Measurements from ENCODE around the gene SERINC2. TPM values are rescaled to one million over a fixed set of nuclear protein-coding genes. Genes with fewer than 3 reads are reported as not detected.
A peak's percentile ranks its signal among the peaks of the same experiment; 100 is the strongest.

The SERINC2 gene
- total and polyA plus RNA-seq, 4 donors: 0.89 to 8.9 (median 5.5) TPM

- Histone ChIP-seq H3K27me3 (ENCODE audit: control insufficient read depth, insufficient read depth, low read length) (no peaks in the 10 kb centered on the region), H3K4me1 (ENCODE audit: control insufficient read depth, insufficient read depth, low read length) (no peaks in the 10 kb centered on the region), H3K36me3 (ENCODE audit: control insufficient read depth, insufficient read depth, low read length) (no peaks in the 10 kb centered on the region), H3K9me3 (ENCODE audit: control insufficient read depth, insufficient read depth, low read length) (no peaks in the 10 kb centered on the region), H3K4me3 (ENCODE audit: low read depth, low read length) (no peak overlapping the region), H3K27ac (ENCODE audit: low read depth, low read length) (no peak overlapping the region)
- WGBS (ENCODE audit: insufficient coverage): 50% methylated on average over 8 of the region's 9 CpGs
- DNase-seq (ENCODE audit: low read depth in 4 of 6, low spot score in 6 of 6): no peak
These were observed 8.5 kb downstream of the SERINC2 start for GRCh38 chr1:31421371-31422040.

- Histone ChIP-seq H3K4me1 (ENCODE audit: control insufficient read depth, insufficient read depth, low read length) (no peaks in the 10 kb centered on the region), H3K4me3 (ENCODE audit: low read depth, low read length) (no peak overlapping the region), H3K9me3 (ENCODE audit: control insufficient read depth, insufficient read depth, low read length) (no peaks in the 10 kb centered on the region), H3K36me3 (ENCODE audit: control insufficient read depth, insufficient read depth, low read length) (peaks cover 2% of the 10 kb centered on the region), H3K27me3 (ENCODE audit: control insufficient read depth, insufficient read depth, low read length) (no peaks in the 10 kb centered on the region), H3K27ac (ENCODE audit: low read depth, low read length) (no peak overlapping the region)
- DNase-seq (ENCODE audit: low read depth in 4 of 6, low spot score in 6 of 6): peak in 3 of 6 donors; percentile 59 to 90 (median 87)
- WGBS (ENCODE audit: insufficient coverage): 15% methylated on average over 6 of the region's 15 CpGs
These were observed 9.7 kb downstream of the SERINC2 start for GRCh38 chr1:31422505-31423319.

- WGBS (ENCODE audit: insufficient coverage): 77% methylated on average over 20 of the region's 23 CpGs
- no peak overlapping the region for H3K27ac ChIP-seq (ENCODE audit: low read depth, low read length)
- no peak for DNase-seq (ENCODE audit: low read depth in 4 of 6, low spot score in 6 of 6)
- H3K27me3 ChIP-seq (ENCODE audit: control insufficient read depth, insufficient read depth, low read length): no peaks in the 10 kb centered on the region
- no peaks in the 10 kb centered on the region for H3K4me1 ChIP-seq (ENCODE audit: control insufficient read depth, insufficient read depth, low read length)
- no peaks in the 10 kb centered on the region for H3K9me3 ChIP-seq (ENCODE audit: control insufficient read depth, insufficient read depth, low read length)
- peaks cover 2% of the 10 kb centered on the region for H3K36me3 ChIP-seq (ENCODE audit: control insufficient read depth, insufficient read depth, low read length)
- no peak overlapping the region for H3K4me3 ChIP-seq (ENCODE audit: low read depth, low read length)
These were observed 10.5 kb downstream of the SERINC2 start for GRCh38 chr1:31423418-31423947.

DNA sequence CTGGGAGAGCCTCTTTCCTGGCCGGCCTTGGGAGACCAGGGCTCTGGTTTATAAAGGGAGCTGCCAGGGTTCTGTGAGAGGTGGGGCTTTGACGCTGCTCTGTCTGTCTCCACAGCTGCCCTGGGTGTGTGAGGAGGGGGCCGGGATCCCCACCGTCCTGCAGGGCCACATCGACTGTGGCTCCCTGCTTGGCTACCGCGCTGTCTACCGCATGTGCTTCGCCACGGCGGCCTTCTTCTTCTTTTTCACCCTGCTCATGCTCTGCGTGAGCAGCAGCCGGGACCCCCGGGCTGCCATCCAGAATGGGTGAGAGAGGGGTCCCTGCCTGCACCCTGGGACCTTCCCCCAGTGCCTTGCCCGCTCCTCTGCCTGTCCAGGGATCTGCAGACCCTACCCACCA lies 11.6 kb downstream of the SERINC2 start:
- Histone ChIP-seq H3K9me3 (ENCODE audit: control insufficient read depth, insufficient read depth, low read length) (no peaks in the 10 kb centered on the region), H3K36me3 (ENCODE audit: control insufficient read depth, insufficient read depth, low read length) (peaks cover 7% of the 10 kb centered on the region), H3K4me3 (ENCODE audit: low read depth, low read length) (no peak overlapping the region), H3K27me3 (ENCODE audit: control insufficient read depth, insufficient read depth, low read length) (no peaks in the 10 kb centered on the region), H3K4me1 (ENCODE audit: control insufficient read depth, insufficient read depth, low read length) (no peaks in the 10 kb centered on the region), H3K27ac (ENCODE audit: low read depth, low read length) (no peak overlapping the region)
- WGBS (ENCODE audit: insufficient coverage): 73% methylated on average over 2 of the region's 15 CpGs
- no peak for DNase-seq (ENCODE audit: low read depth in 4 of 6, low spot score in 6 of 6)

DNA sequence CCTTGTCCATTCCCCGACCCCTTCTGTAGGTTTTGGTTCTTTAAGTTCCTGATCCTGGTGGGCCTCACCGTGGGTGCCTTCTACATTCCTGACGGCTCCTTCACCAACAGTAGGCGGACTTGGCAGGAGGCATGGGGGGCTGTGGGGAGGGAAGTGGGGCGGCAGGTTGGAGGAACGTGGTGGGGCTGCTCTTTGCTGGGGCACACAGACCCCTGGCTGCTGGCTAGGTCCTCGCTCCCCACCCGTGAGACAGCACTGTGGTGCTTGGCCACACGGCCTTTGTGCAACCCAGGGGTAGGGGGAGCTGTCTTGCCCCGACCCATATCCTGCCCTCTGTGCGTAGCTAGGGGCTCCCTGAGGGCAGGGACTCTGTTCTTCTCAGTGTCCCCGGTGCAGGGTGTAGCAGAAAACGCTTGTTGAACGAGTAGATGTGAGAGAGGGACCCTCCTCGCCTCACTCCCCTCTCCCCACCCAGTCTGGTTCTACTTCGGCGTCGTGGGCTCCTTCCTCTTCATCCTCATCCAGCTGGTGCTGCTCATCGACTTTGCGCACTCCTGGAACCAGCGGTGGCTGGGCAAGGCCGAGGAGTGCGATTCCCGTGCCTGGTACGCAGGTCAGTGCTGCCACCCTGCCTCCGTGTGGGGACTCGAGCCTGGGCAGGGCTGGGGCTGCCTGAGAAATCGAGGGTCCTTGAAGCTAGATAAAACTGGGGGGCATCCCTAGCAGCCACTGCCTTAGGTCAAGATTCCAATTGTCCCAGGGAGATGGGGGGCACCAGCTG lies 12.5 kb downstream of the SERINC2 start:
- Histone ChIP-seq H3K4me1 (ENCODE audit: control insufficient read depth, insufficient read depth, low read length) (no peaks in the 10 kb centered on the region), H3K36me3 (ENCODE audit: control insufficient read depth, insufficient read depth, low read length) (peaks cover 7% of the 10 kb centered on the region), H3K27ac (ENCODE audit: low read depth, low read length) (no peak overlapping the region), H3K4me3 (ENCODE audit: low read depth, low read length) (no peak overlapping the region), H3K27me3 (ENCODE audit: control insufficient read depth, insufficient read depth, low read length) (no peaks in the 10 kb centered on the region), H3K9me3 (ENCODE audit: control insufficient read depth, insufficient read depth, low read length) (no peaks in the 10 kb centered on the region)
- DNase-seq (ENCODE audit: low read depth in 4 of 6, low spot score in 6 of 6): no peak
- WGBS (ENCODE audit: insufficient coverage): 87% methylated on average over 18 of the region's 28 CpGs

DNA sequence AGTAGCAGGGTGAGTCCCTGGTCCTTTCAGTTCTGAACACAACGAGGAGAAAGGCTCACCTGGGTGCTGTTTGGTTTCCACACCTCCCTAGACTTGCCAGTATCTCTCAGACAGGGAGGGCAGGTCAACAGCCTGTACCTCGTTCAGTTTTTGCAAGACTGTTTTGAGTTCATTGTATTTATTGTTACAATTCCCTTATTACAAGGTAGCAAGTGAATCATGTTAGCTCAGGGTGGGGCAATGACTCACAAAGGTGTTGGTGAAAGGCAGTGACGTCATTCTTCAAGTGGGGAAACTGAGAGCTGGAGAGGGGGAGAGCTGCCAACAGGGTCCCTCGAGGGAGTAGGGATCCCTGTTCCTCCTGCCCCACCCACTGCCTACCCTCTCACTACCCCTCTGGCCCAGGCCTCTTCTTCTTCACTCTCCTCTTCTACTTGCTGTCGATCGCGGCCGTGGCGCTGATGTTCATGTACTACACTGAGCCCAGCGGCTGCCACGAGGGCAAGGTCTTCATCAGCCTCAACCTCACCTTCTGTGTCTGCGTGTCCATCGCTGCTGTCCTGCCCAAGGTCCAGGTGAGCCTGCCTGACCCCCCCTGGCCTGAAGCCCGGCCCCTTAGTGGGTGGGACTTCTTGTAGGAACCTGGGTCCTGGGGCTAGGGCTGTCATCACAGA lies 13.4 kb downstream of the SERINC2 start:
- Histone ChIP-seq H3K27ac (ENCODE audit: low read depth, low read length) (no peak overlapping the region), H3K9me3 (ENCODE audit: control insufficient read depth, insufficient read depth, low read length) (no peaks in the 10 kb centered on the region), H3K4me1 (ENCODE audit: control insufficient read depth, insufficient read depth, low read length) (no peaks in the 10 kb centered on the region), H3K36me3 (ENCODE audit: control insufficient read depth, insufficient read depth, low read length) (peaks cover 7% of the 10 kb centered on the region), H3K27me3 (ENCODE audit: control insufficient read depth, insufficient read depth, low read length) (no peaks in the 10 kb centered on the region), H3K4me3 (ENCODE audit: low read depth, low read length) (no peak overlapping the region)
- WGBS (ENCODE audit: insufficient coverage): 86% methylated on average over 11 of the region's 14 CpGs
- DNase-seq (ENCODE audit: low read depth in 4 of 6, low spot score in 6 of 6): no peak

DNA sequence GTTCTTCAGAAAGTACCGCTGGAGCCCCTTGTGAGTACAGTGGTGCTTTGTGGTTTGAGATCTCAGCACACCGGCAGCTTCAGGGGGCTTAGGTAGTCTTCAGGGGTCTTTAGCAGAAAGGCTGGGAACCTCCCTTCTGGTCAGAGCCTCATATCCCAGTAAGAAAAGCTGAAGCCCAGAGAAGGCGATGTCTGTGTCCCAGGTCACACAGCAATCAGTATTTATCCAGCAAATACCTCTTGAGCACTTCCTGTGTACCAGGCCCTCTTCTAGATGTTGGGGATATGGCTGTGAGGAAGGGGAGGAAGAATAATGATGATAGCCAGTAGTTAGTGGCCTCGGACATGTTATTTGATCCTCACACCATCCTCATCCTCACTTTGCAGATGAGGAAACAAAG lies 14.3 kb downstream of the SERINC2 start:
- no peak for DNase-seq (ENCODE audit: low read depth in 4 of 6, low spot score in 6 of 6)
- Histone ChIP-seq H3K27me3 (ENCODE audit: control insufficient read depth, insufficient read depth, low read length) (no peaks in the 10 kb centered on the region), H3K27ac (ENCODE audit: low read depth, low read length) (no peak overlapping the region), H3K4me3 (ENCODE audit: low read depth, low read length) (no peak overlapping the region), H3K9me3 (ENCODE audit: control insufficient read depth, insufficient read depth, low read length) (no peaks in the 10 kb centered on the region), H3K36me3 (ENCODE audit: control insufficient read depth, insufficient read depth, low read length) (peaks cover 7% of the 10 kb centered on the region), H3K4me1 (ENCODE audit: control insufficient read depth, insufficient read depth, low read length) (no peaks in the 10 kb centered on the region)
- WGBS (ENCODE audit: insufficient coverage): 83% methylated on average over 2 of the region's 4 CpGs

- Histone ChIP-seq H3K36me3 (ENCODE audit: control insufficient read depth, insufficient read depth, low read length) (peaks cover 11% of the 10 kb centered on the region), H3K4me3 (ENCODE audit: low read depth, low read length) (no peak overlapping the region), H3K27ac (ENCODE audit: low read depth, low read length) (no peak overlapping the region), H3K9me3 (ENCODE audit: control insufficient read depth, insufficient read depth, low read length) (no peaks in the 10 kb centered on the region), H3K27me3 (ENCODE audit: control insufficient read depth, insufficient read depth, low read length) (no peaks in the 10 kb centered on the region), H3K4me1 (ENCODE audit: control insufficient read depth, insufficient read depth, low read length) (peaks cover under 1% of the 10 kb centered on the region)
- DNase-seq (ENCODE audit: low read depth in 4 of 6, low spot score in 6 of 6): no peak
- 80% methylated on average over 11 of the region's 12 CpGs for WGBS (ENCODE audit: insufficient coverage)
These were observed 15.6 kb downstream of the SERINC2 start for GRCh38 chr1:31428436-31429221.
